Measurements from ENCODE around the gene OR5D18.

DNA sequence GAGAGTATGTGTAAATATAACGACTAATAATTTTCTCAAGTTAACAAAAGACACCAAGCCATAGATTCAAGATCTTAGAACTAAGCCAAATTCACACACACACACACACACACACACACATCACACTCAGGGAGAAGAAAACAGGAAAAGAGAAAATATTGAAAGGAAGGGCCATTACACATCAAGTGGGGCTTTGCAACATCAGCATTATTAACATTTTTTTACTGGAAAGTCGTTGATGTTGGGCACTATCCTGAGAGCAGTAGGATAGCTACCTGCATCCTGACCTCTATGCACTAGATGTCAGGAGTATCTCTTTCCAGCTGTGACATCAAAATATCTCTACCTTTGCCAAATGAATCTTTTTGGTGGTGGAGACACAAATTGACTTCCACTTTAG, 28.0 kb downstream of the OR5D18 start:
- TF ChIP-seq, protein P1, sequence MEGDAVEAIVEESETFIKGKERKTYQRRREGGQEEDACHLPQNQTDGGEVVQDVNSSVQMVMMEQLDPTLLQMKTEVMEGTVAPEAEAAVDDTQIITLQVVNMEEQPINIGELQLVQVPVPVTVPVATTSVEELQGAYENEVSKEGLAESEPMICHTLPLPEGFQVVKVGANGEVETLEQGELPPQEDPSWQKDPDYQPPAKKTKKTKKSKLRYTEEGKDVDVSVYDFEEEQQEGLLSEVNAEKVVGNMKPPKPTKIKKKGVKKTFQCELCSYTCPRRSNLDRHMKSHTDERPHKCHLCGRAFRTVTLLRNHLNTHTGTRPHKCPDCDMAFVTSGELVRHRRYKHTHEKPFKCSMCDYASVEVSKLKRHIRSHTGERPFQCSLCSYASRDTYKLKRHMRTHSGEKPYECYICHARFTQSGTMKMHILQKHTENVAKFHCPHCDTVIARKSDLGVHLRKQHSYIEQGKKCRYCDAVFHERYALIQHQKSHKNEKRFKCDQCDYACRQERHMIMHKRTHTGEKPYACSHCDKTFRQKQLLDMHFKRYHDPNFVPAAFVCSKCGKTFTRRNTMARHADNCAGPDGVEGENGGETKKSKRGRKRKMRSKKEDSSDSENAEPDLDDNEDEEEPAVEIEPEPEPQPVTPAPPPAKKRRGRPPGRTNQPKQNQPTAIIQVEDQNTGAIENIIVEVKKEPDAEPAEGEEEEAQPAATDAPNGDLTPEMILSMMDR (conservative IDR thresholded peaks at IDR 0.05 in 1 of 2, IDR thresholded peaks at IDR 0.05 in 1 of 2; ENCODE audit: low read depth in 1 of 2, low read length in 2 of 2) = no peak
- TF ChIP-seq EZH2 (IDR thresholded peaks at IDR 0.05; ENCODE audit: low read length, missing control alignments) = no peak

Data from fibroblast of lung (primary cell).